ENCODE measurements around the gene DBI.
A peak's percentile ranks its signal among the peaks of the same experiment; 100 is the strongest.
"Not testable (repeated sequence)": the region's sequence is repeated elsewhere in the genome, so short reads cannot be mapped to it uniquely, and the experiment has no call there.

Gene DBI

DNA sequence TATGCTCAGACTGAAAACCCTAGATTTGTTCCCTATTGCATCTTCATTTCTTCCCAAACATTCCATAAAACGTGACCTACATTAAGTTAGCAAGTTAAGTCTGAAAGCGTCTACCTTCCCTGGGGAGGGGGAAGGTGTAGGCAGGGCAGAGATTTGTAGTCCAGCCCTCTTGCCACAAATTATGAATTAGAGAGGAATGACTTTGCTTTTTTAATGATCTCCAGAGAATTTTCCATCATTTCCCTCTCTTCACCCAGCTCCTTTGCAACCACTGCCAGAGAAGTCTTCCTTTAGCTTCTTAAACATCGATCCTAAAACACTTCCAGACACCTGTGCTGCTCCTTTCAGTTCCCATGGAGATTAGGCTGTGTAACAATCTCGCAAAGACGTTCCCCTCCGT is 1.3 kb upstream of the DBI start:
- DNase-seq (ENCODE audit: low read depth): no peak

DNA sequence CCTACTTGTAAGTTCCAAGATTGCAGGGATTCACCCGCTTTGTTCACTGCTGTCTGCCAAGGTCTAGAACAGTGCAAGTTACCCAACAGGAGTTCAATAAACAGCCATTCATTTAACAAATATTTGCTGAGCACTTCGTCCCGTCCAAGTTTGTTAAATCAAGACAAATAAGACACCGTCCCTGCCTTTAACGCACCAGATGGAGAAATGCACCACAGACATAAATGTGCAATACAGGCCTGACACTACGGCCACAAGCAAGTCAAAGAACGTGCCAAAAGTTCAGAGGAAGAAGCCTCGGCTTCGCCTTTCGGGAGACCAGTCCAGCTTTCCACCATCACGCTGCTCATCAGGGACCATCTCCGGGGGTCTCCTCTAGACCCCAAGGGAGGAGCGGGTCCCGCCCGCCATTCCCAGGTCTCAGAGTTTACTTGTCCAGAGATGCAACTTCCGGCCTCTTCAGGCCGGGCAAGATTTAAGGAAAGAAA is 572 bp upstream of the DBI start:
- no peak for DNase-seq (ENCODE audit: low read depth)

DNA sequence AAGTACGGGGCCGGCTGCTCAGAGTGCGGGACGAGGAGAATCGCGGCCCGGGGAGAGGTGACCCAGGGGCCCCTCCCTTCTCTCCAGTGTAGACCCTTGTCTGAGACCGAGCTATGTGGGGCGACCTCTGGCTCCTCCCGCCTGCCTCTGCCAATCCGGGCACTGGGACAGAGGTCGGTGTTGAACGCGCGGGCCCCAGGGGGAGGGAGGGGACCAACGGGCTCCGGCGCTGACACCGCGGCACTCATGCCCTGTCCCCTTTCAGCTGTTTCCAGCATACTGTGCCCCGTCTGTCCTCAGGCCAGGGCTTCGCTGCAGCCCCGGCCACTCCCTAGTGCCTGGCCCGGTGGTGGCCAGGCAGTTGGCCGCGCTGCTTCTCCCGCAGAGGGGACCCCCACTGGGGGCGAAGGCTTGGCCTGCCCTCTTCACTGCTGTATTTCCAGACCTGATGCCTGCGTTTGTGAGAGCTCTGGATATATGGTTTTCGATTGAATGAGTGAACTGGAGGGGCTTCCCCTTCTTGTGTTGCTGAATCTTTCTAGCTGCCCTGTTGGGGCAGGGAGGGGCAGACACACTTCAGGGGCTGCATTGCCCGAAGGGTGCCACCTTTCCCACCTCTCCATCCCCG is 809 bp downstream of the DBI start:
- no peak for DNase-seq (ENCODE audit: low read depth)

DNA sequence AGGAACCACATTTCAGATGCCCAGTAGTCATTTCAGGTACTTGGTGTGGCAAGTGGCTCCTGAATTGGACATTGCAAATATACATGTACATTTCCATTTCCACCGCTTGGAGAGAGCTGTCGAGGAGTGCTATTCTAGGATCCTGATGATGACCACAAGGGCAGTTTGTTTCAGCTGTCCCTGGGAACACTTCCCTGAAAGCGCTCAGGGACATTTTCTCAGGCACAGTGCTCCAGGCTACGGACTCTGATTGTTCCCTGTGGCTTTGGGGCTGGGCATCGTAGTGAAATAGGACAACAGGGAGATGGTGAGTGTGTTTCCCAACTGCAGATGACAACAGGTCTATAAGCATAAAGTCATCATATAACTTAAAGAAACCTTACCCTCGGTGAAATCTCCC is 3.1 kb downstream of the DBI start:
- DNase-seq (ENCODE audit: low read depth): no peak

DNA sequence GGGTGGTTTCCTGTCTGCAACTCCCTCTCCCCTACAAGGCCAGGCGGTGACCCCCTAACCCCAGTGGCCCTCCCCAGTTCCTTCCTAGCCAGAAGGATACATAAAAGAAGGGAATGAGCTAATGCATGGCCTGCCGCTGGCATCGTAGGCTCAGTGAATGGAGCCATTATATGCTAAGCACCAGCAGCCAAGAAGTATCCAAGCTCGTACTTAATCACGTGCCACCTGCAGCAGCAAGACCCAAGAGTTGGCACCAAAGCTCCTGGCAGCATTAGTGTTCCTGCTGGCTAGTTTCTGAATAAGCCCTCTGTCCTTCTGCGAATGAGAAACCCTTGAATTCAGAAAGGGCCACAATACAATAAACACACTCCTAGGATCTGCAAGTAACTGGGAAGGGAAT is 4.3 kb downstream of the DBI start:
- DNase-seq (ENCODE audit: low read depth): no peak

DNA sequence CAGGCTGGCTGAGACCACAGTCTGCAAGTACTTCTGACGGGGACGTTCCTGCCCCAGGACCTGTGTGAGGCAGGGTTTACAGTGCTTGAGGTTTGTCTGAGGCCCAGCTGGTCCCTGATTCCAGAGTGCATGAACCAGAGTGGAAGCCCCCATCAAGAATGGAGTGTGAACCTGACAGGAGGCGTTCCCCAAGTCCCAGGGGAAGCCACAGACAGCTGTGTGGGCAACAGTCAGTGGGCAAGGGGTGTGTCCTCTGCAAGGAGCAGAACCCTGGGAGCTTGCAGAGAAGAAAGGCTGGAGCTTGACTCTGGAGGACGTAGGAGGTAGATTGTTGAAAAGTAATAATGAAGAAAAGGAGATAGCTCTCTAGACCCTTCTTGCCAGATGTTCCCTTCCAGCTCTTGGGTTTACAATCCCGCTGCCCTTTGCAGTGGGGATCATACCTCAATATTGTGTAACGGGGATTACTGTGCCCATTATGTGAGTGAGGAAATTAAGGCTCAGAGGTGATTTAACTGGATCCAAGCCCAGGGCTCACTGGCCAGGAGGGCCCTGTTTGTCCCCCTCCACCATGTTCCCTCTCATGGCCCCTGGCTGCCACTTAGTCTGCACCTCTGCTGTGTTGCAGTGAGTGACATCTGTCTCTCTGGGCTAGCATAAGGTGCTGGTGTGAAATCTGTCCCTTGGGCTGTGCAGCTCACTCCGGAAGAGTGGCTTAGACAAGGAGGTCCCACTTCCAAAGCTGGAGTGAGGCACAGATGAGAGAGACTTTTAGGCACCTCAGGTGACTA is 6.2 kb downstream of the DBI start:
- DNase-seq (ENCODE audit: low read depth): no peak

DNA sequence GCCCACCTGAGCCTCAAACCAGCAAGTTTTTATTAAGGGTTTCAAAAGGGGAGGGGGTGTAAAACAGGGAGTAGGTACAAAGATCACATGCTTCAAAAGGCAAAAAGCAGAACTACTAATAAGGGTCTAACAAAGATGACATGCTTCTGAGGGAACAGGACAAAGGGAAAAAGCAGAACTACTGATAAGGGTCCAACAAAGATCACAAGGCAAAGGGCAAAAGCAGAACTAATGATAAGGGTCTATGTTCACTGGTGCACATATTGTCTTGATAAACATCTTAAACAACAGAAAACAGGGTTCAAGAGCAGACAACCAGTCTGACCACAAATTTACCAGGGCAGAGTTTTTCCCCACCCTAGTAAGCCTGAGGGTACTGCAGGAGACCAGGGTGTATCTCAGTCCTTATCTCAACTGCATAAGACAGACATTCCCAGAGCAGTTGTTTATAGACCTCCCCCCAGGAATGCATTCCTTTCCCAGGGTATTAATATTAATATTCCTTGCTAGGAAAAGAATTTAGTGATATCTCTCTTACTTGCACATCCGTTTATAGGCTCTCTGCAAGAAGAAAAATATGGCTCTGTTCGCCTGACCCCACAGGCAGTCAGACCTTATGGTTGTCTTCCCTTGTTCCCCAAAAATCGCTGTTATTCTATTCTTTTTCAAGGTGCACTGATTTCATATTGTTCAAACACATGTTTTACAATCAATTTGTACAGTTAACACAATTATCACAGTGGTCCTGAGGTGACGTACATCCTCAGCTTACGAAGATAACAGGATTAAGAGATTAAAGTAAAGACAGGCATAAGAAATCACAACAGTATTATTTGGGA is 7.3 kb downstream of the DBI start:
- DNase-seq (ENCODE audit: low read depth): not testable (repeated sequence)

DNA sequence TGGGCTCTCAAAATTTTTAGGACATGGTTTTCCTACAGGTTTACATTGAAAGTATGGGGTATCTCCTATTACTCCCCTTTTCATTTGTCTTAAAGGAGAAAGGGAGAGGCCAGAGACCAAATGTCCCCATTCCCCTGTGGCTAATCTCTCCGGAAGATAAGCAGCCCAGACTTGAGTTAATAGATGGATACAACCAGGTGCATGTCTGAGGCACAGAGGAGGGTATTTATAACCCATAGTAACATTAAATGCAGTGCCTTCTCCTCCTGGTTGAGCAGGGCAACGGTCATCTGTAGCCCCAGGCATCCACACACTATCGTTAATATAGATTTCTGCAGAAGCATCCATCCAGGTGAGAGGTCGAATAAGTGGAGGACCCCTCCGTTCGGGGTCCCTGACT is 9.6 kb downstream of the DBI start:
- not testable (repeated sequence) for DNase-seq (ENCODE audit: low read depth)

DNA sequence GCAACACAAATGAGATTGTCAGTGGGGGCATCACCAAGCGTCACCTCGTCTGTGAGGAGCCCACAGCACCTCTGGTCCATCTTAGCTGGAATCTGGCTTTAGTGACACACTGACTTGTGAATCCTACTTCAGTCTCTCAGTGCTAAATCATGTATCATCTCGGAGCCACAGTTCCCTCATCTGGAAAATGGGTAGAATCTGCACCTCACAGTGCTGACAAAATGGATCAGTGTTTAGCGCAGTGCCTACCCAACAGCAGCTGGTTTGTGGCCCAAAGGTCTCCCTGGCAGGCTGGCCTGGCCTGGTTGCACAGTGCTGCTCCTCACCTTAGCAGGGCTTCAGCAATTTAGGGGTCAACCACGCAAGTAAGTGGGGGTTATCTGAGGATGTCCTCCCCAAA is 10.0 kb downstream of the DBI start:
- no peak for DNase-seq (ENCODE audit: low read depth)

DNA sequence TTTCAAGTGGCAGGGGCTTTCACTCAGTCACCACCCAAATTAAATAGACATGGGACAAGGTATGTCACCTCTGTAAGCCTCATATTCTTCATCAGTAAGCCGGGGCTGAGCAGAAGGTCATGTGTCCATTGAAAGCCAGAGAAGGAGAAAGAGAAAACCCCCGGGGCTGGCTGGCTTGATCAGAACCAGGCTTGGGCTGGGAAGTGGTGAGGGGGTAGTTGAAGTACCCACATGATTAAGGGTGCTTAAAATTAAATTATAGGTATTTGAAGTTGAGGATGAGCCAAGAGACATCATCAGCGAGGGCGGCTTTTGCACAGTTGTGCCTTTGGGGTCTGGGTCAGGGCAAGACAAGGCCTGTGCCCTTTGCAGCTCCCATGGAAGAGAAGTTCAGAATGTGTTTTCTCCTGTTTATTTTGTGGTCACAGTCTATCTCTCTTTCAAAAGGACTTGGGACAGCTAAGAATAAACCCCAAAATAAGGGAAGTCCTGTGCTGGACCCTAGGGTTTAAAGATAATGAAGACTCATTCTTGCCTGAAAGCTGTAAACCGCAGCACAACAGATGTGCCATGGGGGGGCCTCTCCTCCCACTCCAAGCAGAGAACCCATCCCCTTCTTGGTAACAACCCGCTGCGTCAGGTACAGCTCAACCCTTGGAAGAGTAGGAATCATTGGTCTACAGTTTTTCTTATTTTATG is 10.7 kb downstream of the DBI start:
- DNase-seq (ENCODE audit: low read depth): no peak

DNA sequence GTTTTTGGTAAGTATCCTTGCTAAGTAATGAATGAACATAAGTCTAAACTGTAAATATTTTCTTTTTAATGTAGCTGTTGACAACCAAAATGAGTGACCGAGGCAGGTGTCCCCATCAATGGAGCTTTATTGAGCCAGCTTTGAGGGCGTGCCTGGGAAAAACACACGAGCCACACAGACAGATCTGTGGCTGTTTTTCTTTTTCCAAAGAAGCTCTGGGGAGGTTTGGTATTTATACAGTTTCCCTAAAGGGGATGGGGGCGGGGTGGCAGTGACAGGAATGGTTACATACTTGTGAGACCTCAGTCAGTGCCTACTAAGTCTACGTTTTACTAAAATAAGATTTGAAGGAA is 11.2 kb downstream of the DBI start:
- DNase-seq (ENCODE audit: low read depth): no peak

DNA sequence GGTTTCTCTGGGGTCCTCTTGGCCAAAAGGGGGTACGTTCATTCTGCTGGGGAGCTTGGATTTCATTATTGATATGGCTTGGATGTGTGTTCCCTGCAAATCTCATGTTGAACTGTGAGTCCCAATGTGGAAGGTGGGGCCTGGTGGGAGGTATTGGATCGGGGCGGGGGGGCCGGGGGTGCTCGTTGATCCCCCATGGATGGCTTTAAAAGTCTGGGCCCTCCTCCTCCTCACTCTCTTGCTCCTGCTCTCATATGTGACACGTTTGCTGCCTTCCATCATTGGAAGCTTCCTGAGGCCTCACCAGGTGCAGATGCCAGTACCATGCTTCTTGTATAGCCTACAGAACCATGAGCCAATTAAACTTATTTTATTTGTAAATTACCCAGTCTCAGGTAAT is 11.8 kb downstream of the DBI start:
- DNase-seq (ENCODE audit: low read depth): no peak

DNA sequence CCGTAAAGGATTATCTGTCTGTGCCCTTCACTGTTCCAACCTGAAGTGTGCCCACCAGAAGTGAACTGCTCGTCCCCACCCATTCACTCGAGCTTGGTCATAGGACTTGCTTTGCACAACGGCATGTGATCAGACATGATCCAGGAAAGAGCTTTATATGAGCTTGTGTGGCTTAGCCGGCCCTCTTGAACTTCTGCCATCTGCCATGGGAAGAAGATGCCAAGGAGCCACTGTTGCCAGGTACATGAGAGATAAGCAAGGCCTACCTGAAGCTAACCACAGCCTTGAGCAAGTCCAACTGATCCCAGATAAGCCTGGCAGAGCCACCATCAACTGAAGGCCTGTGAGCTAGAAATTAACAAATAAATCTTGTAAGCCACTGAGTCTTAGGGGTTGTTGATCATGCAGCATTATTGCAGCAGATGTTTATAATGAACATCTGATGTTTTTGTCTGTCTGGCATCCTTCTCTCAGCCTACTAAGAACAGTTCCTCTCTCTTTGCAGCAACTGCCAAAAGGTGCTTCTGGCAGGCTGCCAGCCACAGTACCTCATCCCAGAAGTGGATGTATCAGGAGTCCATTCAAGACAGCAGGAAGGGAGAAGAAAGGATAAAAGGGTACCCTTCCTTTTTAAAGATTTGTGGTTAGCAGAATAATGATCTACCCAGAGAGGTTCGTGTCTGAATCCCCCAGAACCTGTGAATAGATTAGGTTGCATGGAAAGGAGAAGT is 16.8 kb downstream of the DBI start:
- no peak for DNase-seq (ENCODE audit: low read depth)

DNA sequence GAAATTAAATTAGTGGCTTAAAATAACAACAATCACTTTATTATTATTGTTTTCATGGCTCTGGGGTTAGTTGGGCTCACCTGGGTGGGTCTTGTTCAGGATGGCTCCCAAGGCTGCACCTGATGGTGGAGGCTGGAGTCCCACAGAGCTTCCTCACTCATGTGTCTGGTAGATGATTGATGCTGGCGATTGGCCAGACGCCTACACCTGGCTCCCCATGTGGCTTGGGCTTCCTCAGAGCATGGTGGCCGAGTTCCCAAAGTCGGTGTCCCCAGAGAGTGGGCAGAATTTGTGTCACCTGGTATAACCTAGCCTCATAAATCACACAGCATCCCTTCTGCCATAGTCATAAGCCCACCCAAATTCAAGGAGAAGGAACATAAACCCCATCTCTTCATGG is 18.2 kb downstream of the DBI start:
- DNase-seq (ENCODE audit: low read depth): no peak

DNA sequence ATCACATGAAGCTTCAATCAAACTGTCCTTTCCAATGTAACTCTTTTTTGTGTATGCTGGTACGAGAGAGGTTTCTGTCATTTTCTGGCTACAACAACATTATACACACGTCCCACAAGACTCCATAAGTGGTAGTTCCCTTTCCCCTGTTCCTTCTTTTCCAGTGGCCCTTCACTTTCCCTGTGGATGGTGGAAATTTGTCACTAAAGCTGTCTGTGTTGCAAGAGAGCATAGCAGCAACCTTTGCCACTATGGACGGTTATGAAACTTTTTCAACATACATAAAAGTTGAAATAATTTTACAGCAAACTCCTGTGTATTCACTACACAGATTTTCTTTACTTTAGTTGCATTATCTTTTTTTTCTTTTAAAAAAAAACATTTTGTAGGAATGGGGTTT is 18.7 kb downstream of the DBI start:
- no peak for DNase-seq (ENCODE audit: low read depth)

DNA sequence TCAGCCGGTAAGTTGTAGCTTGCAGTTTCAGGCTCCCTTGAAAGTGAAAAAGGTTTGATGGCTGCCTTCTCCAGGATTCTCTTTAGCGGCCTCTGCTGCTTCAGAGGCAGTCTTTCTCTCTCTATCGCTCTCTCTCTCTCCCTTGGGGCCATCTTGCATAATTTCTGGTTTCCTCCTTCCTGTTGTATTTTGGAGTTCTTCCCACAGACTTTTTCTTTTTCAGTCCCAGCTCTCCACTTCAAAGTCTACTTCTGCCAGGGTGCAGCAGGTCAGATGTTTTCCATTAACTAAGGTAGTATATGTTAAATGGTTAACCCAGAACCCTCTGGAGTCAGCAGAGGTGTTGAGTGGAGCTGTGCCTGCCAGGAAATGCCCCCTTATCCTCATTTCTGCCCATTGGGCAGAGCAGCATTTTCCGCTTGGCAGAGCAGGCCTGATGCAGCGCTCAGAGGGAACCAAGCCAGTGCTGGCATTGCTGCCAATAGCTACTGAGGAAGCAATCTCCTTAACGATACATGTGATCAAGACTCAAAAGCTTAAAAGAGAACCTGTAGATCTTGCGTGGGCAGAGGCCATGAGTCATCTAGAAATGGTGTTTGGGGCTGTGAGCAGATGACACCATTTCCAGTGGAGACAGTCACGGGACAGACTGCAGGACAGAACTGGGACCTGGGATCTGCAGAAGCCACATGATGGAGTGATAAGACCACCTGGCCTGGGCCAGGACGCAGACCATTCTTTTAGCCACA is 20.8 kb downstream of the DBI start:
- DNase-seq (ENCODE audit: low read depth): peak; percentile 93

DNA sequence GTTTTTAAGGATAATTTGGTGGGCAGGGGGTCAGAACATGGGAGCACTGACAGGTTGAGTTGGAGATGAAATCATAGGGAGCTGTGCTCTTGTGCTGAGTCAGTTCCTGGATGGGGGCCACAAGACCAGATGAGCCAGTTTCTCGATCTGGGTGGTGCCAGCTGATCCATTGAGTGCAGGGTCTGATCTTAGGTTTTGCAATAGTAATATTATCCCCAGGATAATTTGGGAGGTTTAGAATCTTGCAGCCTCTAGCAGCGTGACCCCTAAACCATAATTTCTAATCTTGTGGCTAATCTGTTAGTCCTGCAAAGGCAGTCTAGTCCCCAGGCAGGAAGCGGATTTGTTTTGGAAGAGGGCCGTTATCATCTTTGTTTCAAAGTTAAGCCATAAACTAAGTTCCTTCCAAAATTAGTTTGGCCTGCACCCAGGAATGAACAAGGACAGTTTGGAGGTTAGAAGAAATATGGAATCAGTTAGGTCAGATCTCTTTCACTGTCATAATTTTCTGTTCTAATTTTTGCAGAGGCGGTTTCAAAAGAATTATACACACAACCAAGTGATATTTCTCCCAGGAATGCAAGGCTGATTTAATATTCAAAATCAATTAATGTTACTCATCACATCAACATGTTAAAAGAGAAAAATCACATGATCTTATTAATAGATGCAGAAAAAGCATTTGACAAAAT is 23.0 kb downstream of the DBI start:
- peak; percentile 74 for DNase-seq (ENCODE audit: low read depth)

DNA sequence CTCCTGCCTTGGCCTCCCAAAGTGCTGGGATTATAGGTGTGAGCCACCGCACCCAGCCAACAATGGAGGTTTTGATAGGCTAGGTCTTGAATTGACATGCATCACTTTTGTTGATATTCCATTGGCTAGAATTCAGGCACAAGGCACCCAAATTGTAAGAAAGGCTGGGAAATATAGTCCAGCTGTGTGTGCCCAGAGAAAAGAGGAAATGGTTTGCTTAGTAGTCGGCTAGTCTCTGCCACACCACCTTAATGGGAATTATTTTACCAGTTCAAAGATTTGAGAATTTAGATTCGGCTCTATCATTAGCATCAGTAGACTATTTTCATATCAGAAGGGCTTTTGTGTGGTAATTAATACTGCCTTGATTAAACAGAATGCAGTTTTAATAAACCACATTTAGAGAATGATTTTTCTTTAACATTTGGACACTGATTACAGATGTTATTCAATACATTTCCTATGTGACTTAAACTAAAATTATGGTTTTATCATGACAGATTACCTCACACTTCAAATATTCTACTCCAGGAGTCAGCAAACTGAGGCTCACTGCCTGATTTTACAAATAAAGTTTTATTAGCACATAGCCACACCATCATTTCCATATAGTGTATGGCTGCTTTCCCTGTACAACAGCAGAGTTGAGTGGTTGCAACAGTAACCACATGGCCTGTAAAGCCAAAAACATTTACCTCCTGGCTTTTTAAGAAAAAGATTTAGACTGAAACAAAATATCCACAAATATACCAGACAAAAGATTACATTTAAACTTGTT is 27.4 kb downstream of the DBI start:
- no peak for DNase-seq (ENCODE audit: low read depth)

DNA sequence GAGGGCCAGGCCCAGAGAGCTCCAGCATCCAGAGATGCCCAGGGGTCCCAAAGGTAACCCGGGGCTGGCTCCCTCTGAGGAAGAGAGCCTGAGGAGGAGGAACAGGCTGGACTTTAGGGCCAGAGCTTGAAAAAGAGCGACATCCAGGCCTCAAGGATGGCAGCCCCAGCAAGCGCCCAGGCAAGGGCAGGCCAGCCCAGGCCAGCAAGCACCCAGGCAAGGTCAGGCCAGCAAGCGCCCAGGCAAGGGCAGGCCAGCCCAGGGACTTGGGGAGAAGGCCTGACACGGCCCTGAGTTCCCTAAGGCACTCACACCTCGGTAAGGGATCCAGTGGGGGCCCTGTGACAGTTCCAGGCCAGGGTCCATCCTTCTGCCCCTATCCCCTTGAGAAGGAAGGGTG is 30.4 kb downstream of the DBI start:
- no peak for DNase-seq (ENCODE audit: low read depth)

DNA sequence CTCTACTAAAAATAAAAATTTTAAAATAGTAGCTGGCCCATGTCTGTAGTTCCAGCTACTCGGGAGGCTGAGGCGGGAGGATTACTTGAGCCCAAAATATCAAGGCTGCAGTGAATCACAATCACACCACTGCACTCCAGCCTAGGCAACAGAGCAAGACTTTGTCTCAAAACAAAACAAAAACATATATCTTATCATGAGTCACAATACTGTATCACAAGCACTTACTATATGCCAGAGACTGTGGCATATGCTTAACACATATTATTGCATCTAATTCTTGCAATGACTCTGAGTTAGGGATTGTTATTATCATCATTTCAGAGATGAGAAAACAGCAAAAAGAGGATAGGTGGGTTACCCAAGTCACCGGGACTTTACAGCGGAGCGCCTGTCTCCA is 35.3 kb downstream of the DBI start:
- no peak for DNase-seq (ENCODE audit: low read depth)
